ENCODE data around the gene ZNF157. TPM values are rescaled to one million over a fixed set of nuclear protein-coding genes. Genes with fewer than 3 reads are reported as not detected.
"Not testable (repeated sequence)": the region's sequence is repeated elsewhere in the genome, so short reads cannot be mapped to it uniquely, and the experiment has no call there.

The ZNF157 gene
- total RNA-seq, 1 donor from 2014 or later: not detected

- no peak overlapping the region for H3K4me3 ChIP-seq (ENCODE audit: low read depth, low read length)
- no peak for DNase-seq (ENCODE audit: low read depth)
- no peak for TF ChIP-seq CTCF (conservative IDR thresholded peaks at IDR 0.05; ENCODE audit: low read depth, low read length)
Measured at GRCh38 chrX:47360423-47361179, 9.8 kb upstream of the ZNF157 start.

GRCh38 chrX:47361538-47362511, 8.6 kb upstream of the ZNF157 start:
- DNase-seq (ENCODE audit: low read depth): peak; percentile 91
- TF ChIP-seq CTCF (conservative IDR thresholded peaks at IDR 0.05; ENCODE audit: low read depth, low read length): peak; percentile 27

GRCh38 chrX:47366041-47366722, 4.2 kb upstream of the ZNF157 start:
- TF ChIP-seq CTCF (conservative IDR thresholded peaks at IDR 0.05; ENCODE audit: low read depth, low read length): peak; percentile 1
- no peak for DNase-seq (ENCODE audit: low read depth)
- peak overlapping the region; percentile 61 for H3K4me3 ChIP-seq (ENCODE audit: low read depth, low read length)

More at GRCh38 chrX:47361538-47362511, 8.6 kb upstream of the ZNF157 start:
- H3K4me3 ChIP-seq (ENCODE audit: low read depth, low read length): peak overlapping the region; percentile 54

GRCh38 chrX:47373198-47373597, 2.8 kb downstream of the ZNF157 start:
- no peak for DNase-seq (ENCODE audit: low read depth)
- no peak for TF ChIP-seq CTCF (conservative IDR thresholded peaks at IDR 0.05; ENCODE audit: low read depth, low read length)
- H3K4me3 ChIP-seq (ENCODE audit: low read depth, low read length): no peak overlapping the region

GRCh38 chrX:47380268-47380667, 9.9 kb downstream of the ZNF157 start:
- no peak overlapping the region for H3K4me3 ChIP-seq (ENCODE audit: low read depth, low read length)
- no peak for DNase-seq (ENCODE audit: low read depth)
- no peak for TF ChIP-seq CTCF (conservative IDR thresholded peaks at IDR 0.05; ENCODE audit: low read depth, low read length)

GRCh38 chrX:47380837-47381236, 10.5 kb downstream of the ZNF157 start:
- H3K4me3 ChIP-seq (ENCODE audit: low read depth, low read length); DNase-seq (ENCODE audit: low read depth): not testable (repeated sequence)

GRCh38 chrX:47384502-47384901, 14.1 kb downstream of the ZNF157 start:
- H3K4me3 ChIP-seq (ENCODE audit: low read depth, low read length): no peak overlapping the region
- TF ChIP-seq CTCF (conservative IDR thresholded peaks at IDR 0.05; ENCODE audit: low read depth, low read length): peak; percentile 73
- DNase-seq (ENCODE audit: low read depth): no peak
